ENCODE measurements around the gene TRIP12. TPM values are rescaled to one million over a fixed set of nuclear protein-coding genes. Genes with fewer than 3 reads are reported as not detected.
"Not testable (repeated sequence)": the region's sequence is repeated elsewhere in the genome, so short reads cannot be mapped to it uniquely, and the experiment has no call there.

Gene TRIP12
- total RNA-seq, 1 experiment from 2014 or later, result 145 TPM

DNA sequence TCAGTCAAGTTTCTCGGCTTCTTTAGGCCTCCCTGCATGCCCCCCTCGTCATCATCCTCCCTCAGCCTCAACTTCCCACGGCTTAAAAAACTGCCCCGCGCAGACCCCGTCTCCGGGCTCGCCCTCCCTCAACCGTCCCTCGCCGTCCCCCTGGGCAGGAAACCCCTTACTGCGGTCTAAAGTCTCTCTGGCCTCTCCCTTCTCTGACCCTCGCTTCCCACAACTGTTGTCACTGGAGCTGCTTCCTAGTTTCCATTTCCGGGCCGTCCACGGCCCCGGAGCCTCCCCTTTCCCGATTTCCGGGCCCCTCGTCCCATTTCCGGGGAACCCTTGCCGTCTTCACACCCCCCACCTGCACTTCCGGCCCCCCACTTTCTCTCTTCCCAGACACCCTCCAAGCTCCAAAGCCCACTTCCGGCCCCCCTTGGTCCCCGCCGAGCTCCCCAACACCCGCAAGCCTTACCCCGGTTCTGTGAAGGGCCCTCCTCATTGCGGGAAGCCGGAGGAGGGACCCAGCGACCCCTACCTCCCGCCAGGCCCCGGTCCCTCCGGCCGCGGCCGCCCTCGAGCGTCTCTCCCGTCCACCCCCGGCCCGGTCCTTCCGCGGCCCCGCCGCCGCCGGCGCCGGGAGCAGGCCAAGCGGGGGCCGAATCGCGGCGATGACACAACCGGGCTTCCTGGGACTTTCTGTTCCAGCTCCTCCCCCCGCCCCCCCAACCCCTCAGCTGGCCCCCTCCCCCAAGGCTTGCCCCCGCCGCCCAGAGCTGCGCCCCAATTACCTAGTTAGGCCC lies 513 bp downstream of the TRIP12 start:
- DNase-seq (ENCODE audit: low read depth), result peak; percentile 81

DNA sequence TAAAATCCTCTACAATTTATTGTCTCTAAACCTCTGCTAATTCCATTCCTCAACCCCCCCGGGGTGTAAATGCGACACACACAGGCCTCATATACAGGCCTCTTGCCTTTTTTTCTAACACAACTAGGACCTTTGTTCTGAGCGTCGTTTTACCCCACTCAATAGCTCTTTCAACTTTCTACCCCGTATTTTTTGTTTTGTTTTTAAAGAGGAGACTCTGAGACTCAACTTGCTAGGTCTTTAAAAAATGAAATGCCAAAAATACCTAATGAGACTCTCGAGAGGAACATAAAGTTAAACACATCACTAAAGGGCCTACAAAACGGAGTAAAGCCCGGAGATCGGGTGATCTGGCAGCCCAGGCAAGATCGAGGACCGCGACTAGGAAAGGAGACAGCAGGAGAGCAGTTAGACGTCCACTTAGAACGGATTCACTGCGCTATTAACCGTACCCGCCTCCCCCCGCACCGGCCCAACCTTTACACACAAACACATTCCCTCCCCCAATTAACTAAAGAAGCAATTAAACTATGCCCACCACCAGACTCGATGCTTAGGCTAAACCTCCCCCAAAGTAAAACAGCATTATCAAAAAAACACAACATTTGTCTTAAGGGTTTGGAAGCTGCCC lies 1.7 kb downstream of the TRIP12 start:
- DNase-seq (ENCODE audit: low read depth), result no peak

DNA sequence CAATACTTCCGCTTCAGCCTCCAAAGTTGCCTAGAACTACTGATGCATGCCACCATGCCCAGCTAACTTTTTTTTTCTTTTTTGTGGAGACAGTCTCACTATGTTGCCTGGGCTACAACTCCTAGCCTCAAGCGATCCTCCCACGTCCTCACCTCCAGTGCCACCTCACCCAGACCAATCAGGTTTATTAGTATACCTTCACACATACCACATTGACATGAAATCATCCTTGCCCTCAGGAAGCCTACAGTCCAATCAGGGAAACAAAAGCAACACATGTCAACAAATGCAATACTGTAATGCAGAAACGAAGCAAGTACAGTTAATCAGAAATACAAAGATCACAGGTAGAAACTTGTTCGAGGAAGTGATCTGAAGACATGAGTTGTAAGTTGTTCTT lies 4.0 kb downstream of the TRIP12 start:
- no peak for DNase-seq (ENCODE audit: low read depth)

DNA sequence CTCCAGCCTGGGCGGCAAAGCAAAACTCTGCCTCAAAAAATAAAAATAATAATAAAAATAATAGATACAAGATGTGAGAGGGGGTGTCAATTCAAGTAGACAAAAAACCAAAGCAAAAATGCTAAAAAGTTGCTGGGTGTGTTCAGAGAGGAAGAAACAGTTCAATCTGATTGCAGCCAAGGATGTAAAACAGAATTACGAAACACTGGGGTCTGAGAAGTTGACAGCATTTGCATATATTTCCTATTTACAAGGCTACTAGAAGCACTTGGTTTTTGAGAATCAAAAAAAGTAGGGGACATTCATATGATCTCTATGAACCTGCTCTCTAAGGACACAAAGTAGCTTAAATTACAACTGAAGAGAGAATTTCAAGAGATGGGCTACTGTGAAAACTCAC lies 7.6 kb downstream of the TRIP12 start:
- no peak for DNase-seq (ENCODE audit: low read depth)

DNA sequence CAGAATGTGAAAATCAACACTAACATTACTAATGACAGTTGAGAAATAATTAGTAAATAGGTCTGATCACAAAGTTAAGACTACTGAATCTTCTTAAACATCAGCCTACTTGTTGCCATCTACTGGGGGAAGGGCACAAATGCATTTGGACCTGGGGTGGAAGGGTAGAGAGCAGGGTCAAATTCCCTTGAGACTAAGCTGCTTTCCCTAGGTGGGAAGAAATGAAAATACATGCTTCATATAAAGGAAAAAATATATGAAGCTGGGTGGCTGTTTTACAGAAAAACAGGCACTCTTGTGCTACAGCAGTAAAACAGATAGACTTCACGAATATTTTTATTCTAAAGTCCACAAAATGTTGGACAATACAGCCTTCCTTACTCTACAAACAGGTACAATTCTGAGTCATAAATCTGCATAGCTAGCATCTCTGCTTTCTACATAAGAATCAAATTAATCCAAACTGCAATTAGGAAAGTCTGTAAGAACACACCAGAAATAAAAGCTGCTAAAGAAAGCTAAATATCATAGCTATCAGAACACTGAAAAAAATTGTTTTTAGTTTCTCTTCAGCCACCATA lies 10.9 kb downstream of the TRIP12 start:
- DNase-seq (ENCODE audit: low read depth), result peak; percentile 43

DNA sequence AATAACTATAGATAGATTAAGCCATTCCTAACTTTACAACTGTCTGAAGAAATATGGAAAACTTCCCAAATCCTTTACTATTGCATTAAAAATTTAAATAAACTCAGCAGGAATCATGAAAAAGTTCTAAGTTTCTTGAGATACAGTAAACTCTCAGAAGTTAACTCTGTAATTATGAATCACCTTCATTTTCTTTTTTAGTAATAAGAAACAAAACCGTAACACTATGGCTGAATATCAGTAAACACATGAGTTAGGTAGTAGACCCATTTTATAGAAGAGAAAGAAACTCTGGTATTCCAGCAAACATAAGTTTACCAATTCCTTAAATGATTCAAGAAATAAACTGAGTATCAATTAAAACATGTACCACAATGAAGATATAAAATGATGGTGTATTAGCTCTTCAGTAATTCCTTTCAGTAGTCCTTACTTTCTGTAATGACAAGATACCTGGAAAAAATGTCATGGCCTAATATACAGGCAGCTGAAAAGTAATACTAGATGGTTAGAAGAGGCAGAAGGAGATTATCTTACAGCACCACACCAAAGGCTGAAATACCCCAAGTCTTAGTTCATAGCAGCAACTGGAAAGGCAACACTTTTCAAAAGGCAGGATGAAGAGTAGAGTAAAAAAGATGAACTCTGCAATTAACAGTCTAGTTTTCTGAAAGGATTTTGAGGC lies 11.5 kb downstream of the TRIP12 start:
- DNase-seq (ENCODE audit: low read depth), result peak; percentile 19

DNA sequence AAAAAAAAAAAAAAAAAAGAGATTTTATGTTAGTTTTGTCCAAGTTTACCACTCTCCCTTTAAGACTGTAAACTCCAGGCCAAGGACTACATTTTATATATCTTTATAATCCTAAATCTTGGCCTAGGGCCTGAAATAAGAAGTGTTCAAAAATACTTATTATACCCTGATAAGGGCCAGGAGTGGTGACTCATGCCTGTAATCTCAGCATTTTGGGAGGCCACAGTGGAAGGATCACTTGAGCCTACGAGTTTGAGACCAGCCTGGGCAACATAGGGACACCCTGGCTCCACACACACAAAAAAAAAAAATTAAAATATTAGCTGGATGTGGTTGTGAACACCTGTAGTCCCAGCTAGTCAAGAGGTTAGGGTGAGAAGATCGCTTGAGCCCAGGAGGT lies 12.7 kb downstream of the TRIP12 start:
- peak; percentile 7 for DNase-seq (ENCODE audit: low read depth)

DNA sequence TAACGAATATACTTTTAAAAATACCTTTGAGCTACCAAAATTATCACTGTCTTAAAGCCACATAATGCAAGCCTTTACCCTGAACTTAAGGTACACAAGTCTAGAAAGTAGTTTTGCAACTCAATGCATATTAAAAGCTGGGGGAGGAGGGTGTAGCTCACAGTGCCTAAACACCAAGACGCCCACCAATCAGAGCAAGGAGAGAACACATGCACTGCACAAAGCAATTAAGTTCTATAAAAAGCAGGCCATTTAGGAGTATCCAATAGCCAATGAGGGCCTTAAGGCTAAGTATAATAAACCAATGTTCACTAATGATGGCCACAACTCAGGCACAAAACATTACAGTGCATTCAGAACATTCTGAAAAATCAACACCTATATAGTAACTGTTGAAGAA lies 16.2 kb downstream of the TRIP12 start:
- no peak for DNase-seq (ENCODE audit: low read depth)

DNA sequence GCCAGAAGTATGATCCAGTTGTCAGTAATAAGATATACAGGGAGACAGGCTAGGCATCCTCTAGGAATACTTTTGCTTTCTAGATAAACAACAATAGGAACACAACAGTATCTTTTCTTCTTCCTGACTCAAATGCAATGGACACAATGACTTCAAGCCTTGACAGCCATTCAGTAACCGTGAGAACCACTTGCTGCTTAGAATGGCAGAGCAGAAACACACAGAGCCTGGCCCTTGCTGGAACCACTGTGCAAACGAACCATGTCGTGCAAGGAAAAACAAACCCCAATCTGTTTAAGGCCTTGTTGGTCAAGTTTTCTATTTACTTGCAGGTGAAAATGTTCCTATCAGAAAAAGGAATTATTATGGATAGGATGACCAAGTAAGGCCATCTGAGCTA lies 18.8 kb downstream of the TRIP12 start:
- DNase-seq (ENCODE audit: low read depth), result no peak

DNA sequence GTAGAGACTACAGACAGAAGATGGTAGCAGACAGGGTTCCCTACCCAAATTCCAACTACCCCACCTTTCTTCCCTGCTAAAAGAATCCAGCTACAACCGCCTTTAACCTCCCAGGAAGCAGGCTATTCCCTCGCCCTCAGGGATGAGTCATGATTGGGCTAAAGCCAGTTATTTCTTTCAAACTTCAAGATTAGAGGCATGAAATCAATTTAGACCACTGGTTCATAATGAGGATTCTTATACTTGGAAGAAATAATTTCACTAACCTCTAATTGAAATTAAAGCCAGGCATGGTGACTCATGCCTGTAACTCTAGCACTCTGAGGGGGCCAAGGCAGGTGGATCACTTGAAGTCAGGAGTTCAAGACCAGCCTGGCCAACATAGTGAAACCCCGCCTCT lies 20.0 kb downstream of the TRIP12 start:
- peak; percentile 82 for DNase-seq (ENCODE audit: low read depth)

DNA sequence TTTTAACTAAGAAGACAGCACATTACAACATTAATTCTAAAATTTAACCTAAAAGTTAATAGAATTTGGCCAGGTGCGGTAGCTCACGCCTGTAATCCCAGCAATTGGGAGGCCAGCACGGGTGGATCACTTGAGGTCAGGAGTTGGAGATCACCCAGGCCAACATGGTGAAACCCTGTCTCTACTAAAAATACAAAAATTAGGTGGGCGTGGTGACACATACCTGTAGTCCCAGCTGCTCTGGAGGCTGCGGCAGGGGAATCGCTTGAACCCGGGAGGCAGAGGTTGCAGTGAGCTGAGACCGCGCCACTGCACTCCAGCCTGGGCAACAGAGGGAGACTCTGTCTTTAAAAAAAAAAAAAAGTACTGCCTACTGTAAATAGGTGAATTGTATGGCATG lies 21.3 kb downstream of the TRIP12 start:
- DNase-seq (ENCODE audit: low read depth), result not testable (repeated sequence)

DNA sequence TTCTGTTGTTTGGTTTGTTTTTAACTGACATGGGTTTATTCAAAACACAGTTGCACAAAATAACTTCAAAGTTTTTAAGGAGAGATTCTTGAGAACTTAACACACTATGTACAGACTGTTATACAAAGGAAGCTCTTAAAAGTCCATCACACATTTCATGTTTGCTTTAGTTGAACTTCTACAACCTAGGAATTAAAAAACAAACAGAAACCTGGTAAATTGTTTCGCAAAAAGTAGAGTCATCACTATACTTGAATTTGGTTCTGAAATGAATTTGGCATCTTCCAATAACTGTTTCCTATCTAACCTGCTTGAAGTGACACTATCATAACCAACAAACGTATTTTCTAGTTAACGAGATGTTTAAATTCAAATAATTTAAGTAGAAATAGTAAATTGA lies 21.8 kb downstream of the TRIP12 start:
- DNase-seq (ENCODE audit: low read depth), result no peak

DNA sequence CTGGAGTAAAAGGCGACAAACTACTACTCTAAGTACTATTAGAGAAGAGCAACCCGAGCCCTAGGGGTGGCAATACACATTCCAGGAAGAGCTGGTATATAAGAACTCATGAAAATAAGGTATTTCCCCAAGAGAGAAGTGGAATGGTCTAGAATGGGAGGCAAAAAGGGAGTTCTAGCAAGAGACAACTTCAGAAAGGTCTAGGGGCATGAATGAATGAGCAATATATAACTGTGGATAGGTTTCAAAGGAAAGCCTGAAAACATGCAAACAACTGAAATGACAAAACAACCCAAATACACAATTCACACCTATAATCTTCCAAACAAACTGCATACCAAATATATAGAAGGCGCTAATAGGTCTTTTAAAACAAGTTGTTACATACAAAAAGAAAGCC lies 22.2 kb downstream of the TRIP12 start:
- DNase-seq (ENCODE audit: low read depth), result no peak

DNA sequence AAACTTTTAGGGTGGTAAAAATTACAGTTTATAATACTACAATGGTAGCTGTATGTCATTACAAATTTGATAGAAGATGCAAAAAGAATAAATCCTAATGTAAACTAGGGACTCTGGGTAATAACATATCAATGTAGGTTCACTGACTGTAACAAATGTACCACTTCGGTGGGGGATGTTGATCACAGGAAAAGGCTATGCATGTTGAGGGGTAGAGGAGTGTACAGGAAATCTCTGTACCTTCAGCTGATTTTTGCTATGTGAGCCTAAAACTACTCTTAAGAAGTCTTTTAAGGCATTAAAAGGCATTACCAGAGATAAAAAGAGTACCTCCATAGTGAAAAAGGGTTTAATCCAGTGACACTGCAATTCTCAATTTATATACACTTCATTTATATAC lies 25.0 kb downstream of the TRIP12 start:
- no peak for DNase-seq (ENCODE audit: low read depth)

DNA sequence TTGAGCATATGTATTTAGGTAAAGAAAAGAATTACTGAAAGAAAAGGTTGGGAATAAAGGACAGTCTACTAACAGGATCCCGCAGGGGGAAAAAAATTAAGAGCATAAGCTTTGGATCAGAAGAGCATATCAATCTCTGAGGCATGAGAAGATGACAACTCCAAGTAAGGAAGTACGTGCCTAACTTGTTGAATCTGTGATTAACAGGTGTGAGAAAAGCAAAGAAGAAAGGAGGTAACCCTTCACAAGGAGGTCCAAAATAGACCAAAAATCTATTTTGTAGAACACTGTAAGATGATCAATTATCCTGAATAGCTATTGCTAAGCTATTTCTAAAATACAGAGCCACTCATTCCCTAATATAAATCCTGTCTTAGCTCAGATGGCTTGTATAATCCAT lies 32.8 kb downstream of the TRIP12 start:
- DNase-seq (ENCODE audit: low read depth), result no peak

DNA sequence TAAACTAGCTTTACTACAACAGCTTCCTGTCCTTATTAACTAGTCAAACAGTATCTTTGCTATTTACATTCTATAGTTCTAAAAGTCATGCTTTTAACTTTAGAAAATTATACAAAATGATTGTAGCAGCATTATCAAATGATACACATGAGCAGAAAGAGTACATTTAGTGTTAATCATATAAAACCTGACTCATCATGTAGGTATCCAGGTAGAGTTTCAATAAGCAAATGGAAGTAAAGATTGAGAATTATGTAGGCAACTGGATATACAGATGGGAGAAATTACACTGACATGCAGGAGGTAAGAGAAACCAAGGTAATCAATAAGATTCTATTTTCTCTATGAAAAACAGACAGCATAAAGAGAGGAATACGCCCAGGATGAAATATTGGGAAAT lies 33.8 kb downstream of the TRIP12 start:
- DNase-seq (ENCODE audit: low read depth), result no peak

DNA sequence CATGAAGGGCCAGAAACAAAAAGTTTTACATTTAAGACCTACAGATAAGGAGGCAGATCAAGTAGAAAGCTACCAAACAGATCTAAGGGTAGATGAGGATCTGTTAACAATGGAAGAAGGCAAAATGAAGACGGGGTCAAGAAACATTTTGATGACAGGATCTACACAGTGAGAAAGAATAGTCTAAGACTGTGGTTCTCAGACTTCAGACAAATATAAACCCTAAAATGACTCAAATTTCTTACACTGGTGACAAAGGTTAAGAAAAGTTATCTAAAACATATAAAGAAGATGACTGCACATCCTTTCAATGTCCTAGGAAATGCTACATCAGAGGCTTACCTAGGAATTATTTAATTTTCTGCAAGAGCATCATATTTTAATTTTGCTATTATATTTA lies 34.4 kb downstream of the TRIP12 start:
- DNase-seq (ENCODE audit: low read depth), result no peak

DNA sequence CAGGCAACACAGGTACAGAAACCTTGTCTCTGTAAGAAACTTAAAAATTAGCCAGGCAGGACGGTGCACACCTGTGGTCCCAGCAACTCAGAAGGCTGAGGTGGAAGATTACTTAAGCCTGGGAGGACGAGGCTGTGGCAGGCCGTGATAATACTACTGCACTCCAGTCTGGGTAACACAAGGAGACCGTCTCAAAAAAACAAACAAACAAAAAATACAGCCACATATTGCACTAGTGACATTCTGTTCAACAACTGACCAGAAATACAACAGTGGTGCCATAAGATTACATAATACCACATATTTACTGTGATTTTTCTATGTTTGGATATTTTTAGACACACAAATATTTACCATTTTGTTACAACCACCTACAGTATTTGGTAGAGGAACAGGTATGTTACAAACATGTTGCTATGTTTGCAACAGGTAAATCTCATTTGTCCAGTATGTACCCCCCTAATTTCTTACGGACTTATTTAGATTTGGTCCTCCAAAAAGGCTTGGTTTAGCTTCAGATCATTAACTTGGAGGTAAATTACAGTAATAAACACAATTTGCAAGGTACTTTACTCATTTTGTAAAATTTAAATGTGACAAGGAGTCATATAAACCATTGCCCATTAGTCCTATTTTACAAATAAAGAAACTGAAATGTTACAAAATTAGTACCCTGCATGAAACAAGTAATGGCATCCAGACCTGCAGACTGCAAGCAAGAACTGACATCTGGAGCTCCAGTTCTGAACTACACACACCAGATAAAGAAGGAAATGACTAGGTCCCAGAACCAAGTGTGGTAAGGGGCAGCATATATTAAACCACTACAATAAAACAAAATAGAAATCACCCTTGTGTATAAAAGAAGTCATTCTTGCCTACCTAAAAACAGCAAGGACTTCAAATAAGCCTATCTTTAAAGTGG lies 36.8 kb downstream of the TRIP12 start:
- no peak for DNase-seq (ENCODE audit: low read depth)

DNA sequence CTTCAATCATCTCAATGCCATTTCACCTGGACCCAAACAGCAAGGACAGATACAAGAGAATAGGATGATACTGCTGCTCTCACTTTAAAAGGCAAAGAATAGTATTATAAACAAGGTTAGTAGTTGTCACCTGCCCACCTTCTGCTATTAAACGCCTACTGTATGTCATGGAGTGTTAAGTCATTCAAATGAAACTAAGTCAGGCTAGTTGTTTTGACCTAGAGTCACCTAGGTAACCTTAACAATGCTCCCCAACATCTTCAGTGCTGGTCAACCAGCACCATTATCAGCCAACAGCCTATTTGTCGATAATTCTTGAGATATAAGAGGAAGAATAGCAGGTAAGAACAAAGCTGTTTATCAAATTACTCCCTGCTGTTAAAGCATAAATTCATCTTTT lies 39.2 kb downstream of the TRIP12 start:
- DNase-seq (ENCODE audit: low read depth), result no peak

DNA sequence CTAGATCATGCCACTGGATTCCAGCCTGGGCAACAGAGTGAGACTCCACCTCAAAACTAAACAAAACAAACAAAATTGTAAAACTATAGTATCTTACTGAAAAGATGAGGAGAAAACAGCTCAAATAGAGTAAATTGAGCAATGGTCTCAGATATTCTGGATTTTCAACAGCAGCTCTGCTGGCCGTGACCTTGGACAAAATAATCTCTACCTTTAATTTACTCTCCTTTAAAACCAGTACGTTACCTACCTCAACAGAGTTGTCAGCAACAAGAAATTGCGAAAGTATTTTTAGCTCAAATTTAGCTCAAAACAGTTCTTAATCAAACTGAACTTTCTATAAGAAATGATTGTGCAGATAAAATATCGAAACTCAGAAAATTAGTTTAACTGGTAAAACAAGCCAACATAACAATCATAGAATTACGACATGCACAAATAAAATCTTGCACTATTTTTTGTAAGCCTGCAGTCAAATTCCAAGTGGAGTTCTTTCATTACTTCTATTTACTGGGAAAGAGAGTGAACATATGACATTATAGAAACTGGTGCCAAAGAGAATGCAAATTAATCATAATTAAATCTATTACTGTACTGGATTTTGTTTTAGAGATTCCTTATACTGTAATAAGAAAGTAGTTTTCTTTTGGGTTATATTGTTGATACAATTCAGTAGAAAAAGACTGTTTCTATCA lies 40.8 kb downstream of the TRIP12 start:
- no peak for DNase-seq (ENCODE audit: low read depth)

Measured in LHCN-M2 (cell line).